Esophagus muscularis mucosa (tissue), 4 donors: ENCODE data around the gene AMOT. TPM values are rescaled to one million over a fixed set of nuclear protein-coding genes. Genes with fewer than 3 reads are reported as not detected.

Source experiments
- DNase-seq: peaks from one replicate; pipeline ENCODE4 v3.0.0-alpha.2; 2017; ENCODE audit errors: extremely low spot score
- H3K27ac ChIP-seq, 4 donors: fragments of 200-600 bp; sonication (generic); replicated peaks in 1 of 4; 1 replicate in 3 of 4; 2 replicates in 1 of 4; pipeline ENCODE4 v1.5.1; 2016 to 2019; ENCODE audit warnings: mild to moderate bottlenecking in 1 of 4
- H3K27me3 ChIP-seq, 4 donors: fragments of 200-600 bp; sonication (generic); one replicate each; pipeline versions ENCODE4 v1.5.1 to v1.6.0; 2016 to 2019
- H3K36me3 ChIP-seq, 4 donors: fragments of 200-600 bp; sonication (generic); one replicate each; pipeline ENCODE4 v1.5.1; 2016 to 2019
- H3K4me1 ChIP-seq, 4 donors: fragments of 200-600 bp; sonication (generic); one replicate each; pipeline ENCODE4 v1.5.1; 2016 to 2019
- H3K4me3 ChIP-seq, 4 donors: fragments of 200-600 bp; sonication (generic); 1 replicate in 2 of 4; 2 replicates in 2 of 4; pipeline ENCODE4 v1.5.1; 2016 to 2019; ENCODE audit warnings: mild to moderate bottlenecking in 4 of 4, moderate library complexity in 1 of 4
- H3K9me3 ChIP-seq, 4 donors: fragments of 200-600 bp; sonication (generic); 1 replicate in 3 of 4; 2 replicates in 1 of 4; pipeline ENCODE4 v1.5.1; 2016 to 2019
- EP300 ChIP-seq: sonication (generic); formaldehyde crosslinking; IDR thresholded peaks from one replicate; pipeline ENCODE4 v1.6.1; 2017; ENCODE audit warnings: antibody characterized with exemption
- POLR2A ChIP-seq: fragments of 450-650 bp; IDR thresholded peaks from one replicate; pipeline ENCODE4 v1.6.1; 2017; ENCODE audit warnings: antibody characterized with exemption, moderate library complexity, mild to moderate bottlenecking, low read depth
- POLR2AphosphoS5 ChIP-seq, 2 donors: sonication (generic); formaldehyde crosslinking; IDR thresholded peaks; one replicate each; pipeline ENCODE4 v1.6.1; 2017; ENCODE audit warnings: antibody characterized with exemption in 2 of 2
- WGBS: methylation state at CpG from one replicate; pipeline ENCODE4 v1.1.5; 2018; 5-methylcytosine and 5-hydroxymethylcytosine counted together
- intact Hi-C: fragments of 100-400 bp; cut with DNase I; formaldehyde crosslinking; loops from one replicate; pipeline ENCODE4 v1.15.1; 2023
- total RNA-seq, 4 donors: library from RNA; depleted of rRNA; stranded (reverse); fragments of >200 nt; gene quantifications; one replicate each; pipeline versions ENCODE4 v1.1.0 to v1.2.1, GENCODE V29; 2016
- TF ChIP-seq, protein P1 (sequence below), 3 experiments: fragments of 200-600 bp in 2 of 3; fragments of 450-650 bp in 1 of 3; sonication (generic) in 2 of 3; IDR thresholded peaks; one replicate each; pipeline ENCODE4 v1.5.1; 2017 to 2019; ENCODE audit warnings: antibody characterized with exemption in 3 of 3, mild to moderate bottlenecking in 2 of 3, moderate library complexity in 1 of 3

Gene AMOT
- total RNA-seq, 4 donors from 2014 or later: 4.5 to 11.1 (median 9.2) TPM

DNA sequence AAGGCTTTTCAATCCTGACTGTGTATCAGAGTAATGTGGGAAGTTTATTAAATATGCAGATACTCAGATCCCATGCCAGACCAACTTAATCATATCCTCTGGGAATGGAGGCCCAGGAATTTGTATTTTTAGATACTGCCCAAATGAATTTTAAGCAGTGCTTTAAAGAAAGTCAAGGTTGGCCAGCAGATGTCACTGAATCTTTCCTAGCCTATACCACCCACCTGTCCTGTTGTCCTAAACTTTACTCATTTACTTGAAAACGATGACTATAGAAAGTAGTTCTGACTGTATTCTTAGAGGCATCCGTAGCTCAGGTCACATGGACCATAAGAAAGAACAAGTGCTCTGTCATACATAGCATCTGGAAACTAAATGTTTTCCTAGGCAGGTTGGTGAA lies 79.9 kb downstream of the AMOT start:
- TF ChIP-seq POLR2AphosphoS5 (IDR thresholded peaks at IDR 0.05) (no peak), EP300 (no peak), POLR2A (no peak)
- TF ChIP-seq, protein P1, sequence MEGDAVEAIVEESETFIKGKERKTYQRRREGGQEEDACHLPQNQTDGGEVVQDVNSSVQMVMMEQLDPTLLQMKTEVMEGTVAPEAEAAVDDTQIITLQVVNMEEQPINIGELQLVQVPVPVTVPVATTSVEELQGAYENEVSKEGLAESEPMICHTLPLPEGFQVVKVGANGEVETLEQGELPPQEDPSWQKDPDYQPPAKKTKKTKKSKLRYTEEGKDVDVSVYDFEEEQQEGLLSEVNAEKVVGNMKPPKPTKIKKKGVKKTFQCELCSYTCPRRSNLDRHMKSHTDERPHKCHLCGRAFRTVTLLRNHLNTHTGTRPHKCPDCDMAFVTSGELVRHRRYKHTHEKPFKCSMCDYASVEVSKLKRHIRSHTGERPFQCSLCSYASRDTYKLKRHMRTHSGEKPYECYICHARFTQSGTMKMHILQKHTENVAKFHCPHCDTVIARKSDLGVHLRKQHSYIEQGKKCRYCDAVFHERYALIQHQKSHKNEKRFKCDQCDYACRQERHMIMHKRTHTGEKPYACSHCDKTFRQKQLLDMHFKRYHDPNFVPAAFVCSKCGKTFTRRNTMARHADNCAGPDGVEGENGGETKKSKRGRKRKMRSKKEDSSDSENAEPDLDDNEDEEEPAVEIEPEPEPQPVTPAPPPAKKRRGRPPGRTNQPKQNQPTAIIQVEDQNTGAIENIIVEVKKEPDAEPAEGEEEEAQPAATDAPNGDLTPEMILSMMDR (IDR thresholded peaks at IDR 0.05): no peak
- no peak for DNase-seq
- intact Hi-C loops: no loop called here
- WGBS: 44% methylated on average over 2 of the region's 2 CpGs
- H3K9me3 ChIP-seq: no peaks in the 10 kb centered on the region
- H3K27me3 ChIP-seq: no peaks in the 10 kb centered on the region
- no peak overlapping the region for H3K4me3 ChIP-seq
- H3K36me3 ChIP-seq: no peaks in the 10 kb centered on the region
- H3K4me1 ChIP-seq: no peaks in the 10 kb centered on the region
- H3K27ac ChIP-seq: no peak overlapping the region

DNA sequence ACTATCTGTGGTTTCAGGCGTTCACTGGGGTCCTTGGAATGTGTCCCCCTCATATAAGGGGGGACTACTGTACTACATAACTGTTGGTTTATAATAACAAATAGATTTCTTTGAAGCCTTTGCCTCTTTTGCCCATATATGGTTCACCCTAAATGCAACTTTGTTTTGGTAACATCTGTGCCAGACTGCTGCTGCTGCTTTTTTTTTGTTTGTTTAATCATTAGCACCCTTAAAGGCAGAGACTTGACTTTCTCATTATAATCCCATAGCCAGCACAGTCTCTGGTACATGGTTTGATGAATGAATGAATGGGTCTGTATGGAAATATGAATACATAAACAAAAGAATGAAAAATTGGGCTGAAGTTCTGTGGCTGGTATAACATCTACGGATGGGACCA lies 80.7 kb downstream of the AMOT start:
- Histone ChIP-seq H3K4me1 (no peaks in the 10 kb centered on the region), H3K9me3 (no peaks in the 10 kb centered on the region), H3K27ac (no peak overlapping the region), H3K36me3 (no peaks in the 10 kb centered on the region), H3K4me3 (no peak overlapping the region), H3K27me3 (no peaks in the 10 kb centered on the region)
- no peak for DNase-seq
- 56% methylated on average over 2 of the region's 2 CpGs for WGBS
- intact Hi-C loops: no loop called here
- TF ChIP-seq POLR2A (no peak), EP300 (no peak), POLR2AphosphoS5 (IDR thresholded peaks at IDR 0.05) (no peak)
- TF ChIP-seq, protein P1 (IDR thresholded peaks at IDR 0.05): no peak

DNA sequence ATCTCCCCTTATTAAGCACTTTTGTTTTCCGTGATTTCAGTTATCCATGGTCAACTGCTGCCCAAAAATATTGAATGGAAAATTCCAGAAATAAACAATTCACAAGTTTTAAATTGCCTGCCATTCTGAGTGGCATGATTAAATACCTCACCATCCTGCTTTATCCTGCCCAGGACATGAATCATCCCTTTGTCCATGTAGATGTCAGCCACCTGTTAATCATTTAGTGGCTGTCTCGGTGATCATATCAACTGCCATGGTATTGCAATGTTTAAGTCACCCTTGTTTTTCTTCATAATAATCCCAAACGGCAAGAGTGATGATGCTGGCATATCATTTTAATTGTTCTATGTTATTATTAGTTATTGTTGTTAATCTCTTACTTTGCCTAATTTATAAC lies 81.1 kb downstream of the AMOT start:
- no peak for TF ChIP-seq EP300
- TF ChIP-seq, protein P1 (IDR thresholded peaks at IDR 0.05): no peak
- TF ChIP-seq POLR2AphosphoS5 (IDR thresholded peaks at IDR 0.05): no peak
- no peak for TF ChIP-seq POLR2A
- DNase-seq: no peak
- Histone ChIP-seq H3K36me3 (no peaks in the 10 kb centered on the region), H3K27me3 (no peaks in the 10 kb centered on the region), H3K27ac (no peak overlapping the region), H3K4me1 (no peaks in the 10 kb centered on the region), H3K9me3 (no peaks in the 10 kb centered on the region), H3K4me3 (no peak overlapping the region)
- intact Hi-C loops: no loop called here
- 59% methylated on average over 3 of the region's 3 CpGs for WGBS

DNA sequence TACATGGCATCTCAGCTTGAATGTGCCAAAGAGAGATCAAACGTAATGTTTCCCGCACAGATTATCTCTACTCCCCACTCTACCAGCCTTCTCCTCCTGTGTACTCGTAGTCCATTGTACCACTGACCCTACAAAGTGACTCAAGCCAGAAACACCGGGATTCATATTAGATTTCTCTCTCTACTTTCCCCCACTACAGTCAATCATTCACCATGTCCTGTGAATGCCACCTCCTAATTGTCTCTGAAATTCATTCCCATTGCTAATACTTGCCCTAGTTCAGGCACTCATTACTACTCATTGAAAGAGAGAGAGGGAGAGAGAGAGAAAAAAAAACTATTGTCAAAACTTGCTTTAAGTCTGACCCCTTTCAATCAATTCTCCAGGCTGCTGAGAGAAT lies 82.7 kb downstream of the AMOT start:
- 77% methylated on average over 4 of the region's 4 CpGs for WGBS
- H3K27me3 ChIP-seq: no peaks in the 10 kb centered on the region
- H3K9me3 ChIP-seq: no peaks in the 10 kb centered on the region
- no peak overlapping the region for H3K4me3 ChIP-seq
- H3K4me1 ChIP-seq: no peaks in the 10 kb centered on the region
- no peaks in the 10 kb centered on the region for H3K36me3 ChIP-seq
- H3K27ac ChIP-seq: no peak overlapping the region
- TF ChIP-seq, protein P1 (IDR thresholded peaks at IDR 0.05): no peak
- TF ChIP-seq POLR2AphosphoS5 (IDR thresholded peaks at IDR 0.05): no peak
- TF ChIP-seq EP300: no peak
- TF ChIP-seq POLR2A: no peak
- DNase-seq: no peak
- intact Hi-C loops: no loop called here

DNA sequence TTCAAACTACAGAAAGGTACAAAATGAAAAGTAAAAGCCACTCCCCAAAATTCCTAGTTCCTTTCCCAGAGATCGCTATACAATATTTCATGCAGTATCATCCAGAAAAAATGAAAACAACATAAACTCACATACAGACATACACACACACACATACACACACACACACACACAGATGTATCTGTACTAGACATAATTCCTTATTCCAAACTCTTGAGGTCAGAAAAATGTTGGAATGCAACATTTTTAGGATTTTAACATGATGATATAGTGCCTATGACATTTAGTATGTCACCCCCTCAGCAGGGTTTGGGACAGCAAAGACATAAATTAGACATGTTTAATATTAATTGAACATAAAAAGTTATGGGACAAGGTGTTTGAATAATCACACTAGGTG lies 87.5 kb downstream of the AMOT start:
- Histone ChIP-seq H3K4me1 (no peaks in the 10 kb centered on the region), H3K4me3 (no peak overlapping the region), H3K9me3 (no peaks in the 10 kb centered on the region), H3K27ac (no peak overlapping the region), H3K36me3 (no peaks in the 10 kb centered on the region), H3K27me3 (no peaks in the 10 kb centered on the region)
- no peak for DNase-seq
- intact Hi-C loops: no loop called here
- TF ChIP-seq EP300: no peak
- no peak for TF ChIP-seq POLR2AphosphoS5 (IDR thresholded peaks at IDR 0.05)
- TF ChIP-seq, protein P1 (IDR thresholded peaks at IDR 0.05): no peak
- no peak for TF ChIP-seq POLR2A
- WGBS: 89% methylated on average over 1 of the region's 1 CpG
